HG03139 (cell line): Measurements from ENCODE around the gene PRR12.

Experiments
- ATAC-seq: cut with Tn5 transposase; IDR thresholded peaks from one replicate; pipeline ENCODE4 v1.9.1; 2021; ENCODE audit not compliant: unreplicated experiment

The PRR12 gene

GRCh38 chr19:49641688-49642491 lies 50.9 kb downstream of the PRR12 start, which contains the start of gene SCAF1:
Gene SCAF1, plus strand, starts transcription at chr19:49642209. Its CDS starts 2,818 bp downstream, at chr19:49645027.
- ATAC-seq, result peak; percentile 48

DNA sequence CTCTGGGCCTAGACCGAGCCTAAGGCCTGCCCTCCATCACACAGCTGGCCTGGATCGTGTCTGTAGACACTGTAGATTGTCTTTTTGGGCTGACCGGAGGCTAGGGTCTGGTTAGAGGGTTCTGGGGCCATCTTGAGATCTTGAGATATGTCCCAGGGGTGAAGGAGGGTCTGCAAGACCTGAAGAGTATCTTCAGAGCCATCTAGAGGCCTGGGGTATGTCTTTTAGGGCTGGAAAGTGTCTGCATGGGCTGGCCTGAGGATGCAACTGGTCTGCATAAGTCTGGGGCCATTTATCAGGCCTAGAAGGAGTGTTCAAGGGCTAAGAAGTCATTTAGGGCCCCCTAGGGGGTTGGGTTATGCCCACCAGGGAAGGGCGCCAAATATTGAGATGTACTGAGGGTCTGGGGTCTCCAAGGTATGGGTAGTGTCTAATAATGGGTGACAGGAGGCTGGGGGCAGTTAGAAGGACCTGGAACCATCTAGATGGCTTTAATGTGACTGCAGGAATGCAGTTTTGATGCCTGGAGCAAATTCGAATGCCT lies 51.6 kb downstream of the PRR12 start:
- no peak for ATAC-seq

GRCh38 chr19:49643466-49643865 lies 52.5 kb downstream of the PRR12 start:
- ATAC-seq, result no peak

DNA sequence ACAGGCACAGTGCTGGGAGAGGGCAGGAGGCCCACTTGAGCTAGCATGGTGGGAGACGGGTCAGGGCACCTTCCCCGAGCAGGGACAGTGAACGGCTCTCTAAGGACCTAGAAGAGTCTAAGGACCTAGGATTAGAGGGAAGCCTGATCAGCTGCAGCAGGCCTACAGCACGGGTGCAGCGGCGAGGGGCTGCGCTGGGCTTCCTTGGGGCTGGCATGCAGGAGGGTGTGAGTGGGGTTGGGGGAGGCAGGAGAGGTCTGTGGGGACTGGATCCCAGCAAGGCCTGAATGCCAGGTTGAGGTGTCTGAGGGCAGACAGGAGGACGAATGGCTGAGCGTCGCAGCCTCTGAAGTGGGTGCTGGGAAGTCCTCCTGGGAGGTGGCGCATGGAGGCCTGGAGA lies 54.6 kb downstream of the PRR12 start:
- ATAC-seq, result no peak

DNA sequence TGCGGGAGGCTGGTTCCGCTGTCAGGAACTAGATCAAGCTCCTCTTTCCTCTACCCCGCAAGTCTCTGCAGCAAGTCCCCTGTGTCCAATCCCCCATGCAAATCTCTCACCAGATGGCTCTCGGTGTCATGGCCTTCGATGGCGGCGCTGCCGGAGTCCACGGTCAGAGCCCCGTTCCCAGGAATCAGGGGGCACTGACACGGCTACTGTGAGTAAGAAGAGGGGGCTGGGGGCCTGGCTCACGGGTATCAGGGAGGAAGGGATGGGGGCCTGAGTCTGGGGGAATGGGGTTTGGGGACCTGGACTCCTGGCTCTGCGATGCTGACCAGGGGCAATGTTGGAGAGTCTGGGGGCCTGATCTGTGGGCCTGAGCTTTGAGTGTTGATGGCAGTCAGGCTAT lies 55.0 kb downstream of the PRR12 start:
- ATAC-seq, result no peak

DNA sequence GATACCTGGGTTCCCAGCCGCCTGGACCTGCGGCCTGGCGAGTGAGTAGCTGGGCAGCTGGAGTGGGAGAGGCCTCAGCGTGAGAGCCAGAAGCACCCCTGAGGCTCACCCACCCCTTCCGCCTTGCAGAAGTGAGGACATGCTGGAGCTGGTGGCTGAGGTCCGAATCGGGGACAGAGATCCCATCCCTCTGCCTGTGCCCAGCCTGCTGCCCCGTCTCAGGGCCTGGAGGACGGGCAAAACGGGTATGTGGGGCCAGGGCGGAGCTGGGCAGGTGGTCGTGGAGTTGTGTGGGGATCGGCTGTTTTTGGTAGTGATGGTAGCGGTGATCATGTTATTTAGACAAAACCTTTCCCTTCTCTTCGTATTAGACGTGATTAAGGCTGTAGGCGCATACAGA lies 55.6 kb downstream of the PRR12 start:
- no peak for ATAC-seq

DNA sequence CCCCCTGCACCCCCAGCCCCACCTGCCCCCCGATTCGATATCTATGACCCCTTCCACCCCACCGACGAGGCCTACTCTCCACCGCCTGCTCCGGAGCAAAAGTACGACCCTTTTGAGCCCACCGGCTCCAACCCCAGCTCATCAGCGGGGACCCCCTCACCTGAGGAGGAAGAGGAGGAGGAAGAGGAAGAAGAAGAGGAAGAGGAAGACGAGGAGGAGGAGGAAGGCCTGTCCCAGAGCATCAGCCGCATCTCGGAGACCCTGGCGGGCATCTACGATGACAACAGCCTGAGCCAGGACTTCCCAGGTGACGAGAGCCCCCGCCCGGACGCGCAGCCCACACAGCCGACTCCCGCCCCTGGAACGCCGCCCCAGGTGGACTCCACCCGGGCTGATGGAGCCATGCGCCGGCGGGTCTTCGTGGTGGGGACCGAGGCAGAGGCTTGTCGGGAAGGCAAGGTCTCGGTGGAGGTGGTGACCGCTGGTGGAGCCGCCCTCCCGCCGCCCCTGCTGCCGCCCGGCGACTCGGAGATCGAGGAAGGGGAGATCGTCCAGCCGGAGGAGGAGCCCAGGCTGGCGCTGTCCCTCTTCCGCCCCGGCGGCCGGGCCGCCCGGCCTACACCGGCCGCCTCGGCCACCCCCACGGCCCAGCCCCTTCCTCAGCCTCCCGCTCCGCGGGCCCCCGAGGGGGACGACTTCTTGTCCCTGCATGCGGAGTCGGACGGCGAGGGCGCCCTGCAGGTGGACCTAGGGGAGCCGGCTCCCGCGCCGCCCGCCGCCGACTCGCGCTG lies 60.2 kb downstream of the PRR12 start:
- ATAC-seq, result no peak

- no peak for ATAC-seq
These were observed 61.0 kb downstream of the PRR12 start for GRCh38 chr19:49651820-49652550.

GRCh38 chr19:49652551-49653465 lies 61.8 kb downstream of the PRR12 start:
- ATAC-seq, result no peak

DNA sequence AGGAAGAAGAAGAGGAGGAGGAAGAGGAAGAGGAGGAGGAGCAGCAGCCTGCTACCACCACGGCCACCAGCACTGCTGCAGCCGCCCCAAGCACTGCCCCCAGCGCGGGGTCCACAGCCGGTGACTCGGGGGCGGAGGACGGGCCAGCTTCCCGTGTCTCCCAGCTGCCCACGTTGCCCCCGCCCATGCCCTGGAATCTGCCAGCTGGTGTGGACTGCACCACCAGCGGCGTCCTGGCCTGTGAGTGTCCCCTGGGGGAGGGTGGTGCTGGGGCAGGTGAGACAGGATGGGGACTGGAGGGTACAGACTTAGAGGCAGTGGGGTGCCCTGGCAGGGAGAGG lies 62.5 kb downstream of the PRR12 start:
- ATAC-seq, result no peak

GRCh38 chr19:49654581-49654980 lies 63.6 kb downstream of the PRR12 start:
- ATAC-seq, result no peak

DNA sequence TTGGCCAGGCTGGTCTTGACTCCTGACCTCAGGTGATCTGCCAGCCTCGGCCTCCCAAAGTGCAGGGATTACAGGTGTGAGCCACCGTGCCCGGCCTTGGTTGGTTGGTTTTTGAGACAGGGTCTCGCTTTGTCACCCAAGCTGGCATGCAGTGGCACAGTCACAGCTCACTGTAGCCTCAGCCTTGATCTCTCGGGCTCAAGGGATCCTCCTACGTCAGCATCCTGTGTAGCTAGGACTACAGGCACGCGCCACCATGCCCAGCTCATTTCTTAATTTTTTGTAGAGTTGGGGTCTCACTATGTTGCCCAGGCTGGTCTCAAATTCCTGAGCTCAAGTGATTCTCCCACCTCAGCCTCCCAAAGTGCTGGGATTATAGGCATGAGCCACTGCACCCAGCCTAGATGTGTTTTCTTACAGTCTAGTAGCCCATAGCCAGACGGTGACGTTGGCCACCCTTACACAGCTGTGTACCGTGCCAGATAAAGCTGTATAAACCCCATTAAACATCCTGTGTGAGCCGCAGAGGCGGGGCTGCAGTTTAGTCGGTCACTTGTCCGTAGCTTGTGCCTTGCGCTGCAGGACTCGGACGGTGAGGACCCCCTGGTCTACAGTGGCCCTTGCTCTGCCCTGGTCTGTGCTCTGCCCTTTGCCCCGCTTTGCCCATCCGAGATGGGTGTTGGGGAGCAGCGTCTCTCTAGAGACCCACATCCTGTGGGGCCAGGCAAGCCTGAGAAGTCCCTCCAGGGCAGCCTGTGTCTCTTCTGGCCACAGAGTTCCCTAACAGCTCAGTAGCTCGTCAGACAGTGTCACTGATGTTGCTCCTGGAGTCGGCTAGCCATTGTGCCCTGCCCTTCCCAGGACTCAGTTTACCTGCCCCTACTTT lies 64.8 kb downstream of the PRR12 start:
- no peak for ATAC-seq

DNA sequence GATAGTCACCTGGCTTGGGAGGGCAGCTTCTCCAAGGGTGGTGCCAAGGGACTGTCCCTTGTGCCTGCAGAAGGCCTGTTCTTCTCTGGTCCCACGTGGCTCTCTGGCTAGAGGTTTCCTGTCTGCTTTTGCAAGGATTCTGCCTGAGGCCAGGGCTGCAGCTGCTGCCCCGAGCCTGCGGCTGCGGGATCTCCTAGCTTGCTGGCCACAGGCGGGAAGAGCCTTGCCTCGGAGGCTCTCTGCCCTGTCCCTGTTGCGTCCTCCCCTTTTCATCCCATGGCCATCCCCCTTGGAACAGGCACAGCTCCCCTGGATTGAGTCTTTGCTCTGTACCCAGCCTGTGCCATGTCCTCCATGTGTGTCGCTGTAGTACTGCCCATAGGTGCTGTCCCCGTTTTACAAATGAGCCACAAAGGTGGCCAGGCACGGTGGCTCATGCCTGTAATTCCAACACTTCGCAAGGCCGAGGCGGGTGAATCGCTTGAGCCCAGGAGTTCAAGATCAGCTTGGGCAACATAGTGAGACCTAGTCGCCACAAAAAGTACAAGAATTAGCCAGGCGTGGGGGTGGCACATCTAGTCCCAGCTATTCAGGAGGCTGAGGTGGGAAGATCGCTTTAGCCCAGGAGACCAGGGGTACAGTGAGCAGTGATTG lies 65.6 kb downstream of the PRR12 start:
- no peak for ATAC-seq

GRCh38 chr19:49657493-49658138 lies 66.6 kb downstream of the PRR12 start:
- no peak for ATAC-seq

DNA sequence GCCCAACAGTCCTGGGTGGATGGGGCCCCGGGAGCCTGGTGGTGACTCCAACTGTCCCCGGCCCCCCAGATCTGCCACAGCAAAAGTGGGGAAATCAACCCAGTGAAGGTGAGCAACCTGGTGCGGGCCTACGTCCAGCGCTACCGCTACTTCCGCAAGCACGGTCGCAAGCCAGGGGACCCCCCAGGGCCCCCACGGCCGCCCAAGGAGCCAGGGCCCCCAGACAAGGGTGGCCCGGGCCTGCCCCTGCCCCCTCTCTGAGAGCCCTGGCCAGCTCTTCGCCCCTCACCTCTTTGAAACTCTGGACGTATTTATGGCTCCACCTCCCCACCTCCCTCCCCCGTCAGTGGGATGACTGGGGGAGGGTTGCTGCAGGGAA lies 67.1 kb downstream of the PRR12 start:
- ATAC-seq, result no peak

- ATAC-seq, result no peak
These were observed 67.8 kb downstream of the PRR12 start for GRCh38 chr19:49658566-49659442.

GRCh38 chr19:49660338-49660961 lies 69.5 kb downstream of the PRR12 start:
- ATAC-seq, result no peak
